ENCODE results near the gene MRPS27. TPM values are rescaled to one million over a fixed set of nuclear protein-coding genes. Genes with fewer than 3 reads are reported as not detected.

Gene MRPS27
- total and polyA plus RNA-seq, 2 experiments from 2014 or later = 36.4 to 58.5 TPM

DNA sequence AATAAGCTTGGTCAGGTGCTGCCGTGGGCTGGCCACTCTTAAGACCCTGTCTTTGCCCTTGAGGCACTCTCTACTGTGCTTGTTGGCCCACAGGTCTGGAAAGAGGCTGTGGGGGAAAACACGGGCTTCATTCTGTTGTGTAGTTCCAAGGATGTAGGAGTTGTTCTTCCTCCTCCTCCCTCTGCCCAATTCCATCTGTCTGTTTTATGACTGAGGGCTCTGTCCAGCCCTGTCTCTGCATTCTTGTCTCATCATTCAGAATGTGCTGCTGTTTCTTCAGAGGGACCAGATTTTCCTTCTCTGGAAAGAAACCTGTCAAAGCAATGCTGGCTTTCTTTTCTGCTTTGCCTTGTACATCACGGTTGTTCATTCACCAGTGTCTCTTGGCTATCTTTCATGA lies 128.6 kb downstream of the MRPS27 start:
- DNase-seq = peak; percentile 23
- H3K9me2 ChIP-seq (ENCODE audit: insufficient read depth) = no peaks in the 10 kb centered on the region
- in situ Hi-C loops (cut with MboI) = no loop called here
- H3K27ac ChIP-seq = no peak overlapping the region
- peaks cover 33% of the 10 kb centered on the region for H3F3A ChIP-seq (ENCODE audit: insufficient read depth)
- no peaks in the 10 kb centered on the region for H4K20me1 ChIP-seq (ENCODE audit: insufficient read depth)
- TF ChIP-seq EZH2phosphoT487 (IDR thresholded peaks at IDR 0.05; ENCODE audit: insufficient read depth, low read depth) = no peak
- TF ChIP-seq EZH2 (IDR thresholded peaks at IDR 0.05; ENCODE audit: insufficient read depth, poor library complexity, severe bottlenecking) = no peak
- H3K36me3 ChIP-seq (ENCODE audit: low read depth) = peaks cover 77% of the 10 kb centered on the region
- peaks cover 90% of the 10 kb centered on the region for H3K79me2 ChIP-seq (ENCODE audit: insufficient read depth)
- peaks cover 17% of the 10 kb centered on the region; the same call in 1 of the 2 replicates for H3K4me1 ChIP-seq (ENCODE audit: insufficient read depth)
- no peaks in the 10 kb centered on the region for H3K9me3 ChIP-seq (ENCODE audit: low read depth)
- whole genome bisulfite sequencing, 2 experiments (ENCODE audit: low coverage in 1 of 2, low lambda C conversion rate in 2 of 2, missing lambda C conversion rate in 2 of 2) = 37 to 40% methylated on average over 3 of the region's 3 CpGs
- no peak overlapping the region for H2AFZ ChIP-seq
- H3K27me3 ChIP-seq (replicated peaks; ENCODE audit: insufficient read depth) = no peaks in the 10 kb centered on the region
- no peak overlapping the region for H3K4me3 ChIP-seq
- H3K4me2 ChIP-seq (ENCODE audit: unreplicated experiment) = no peak overlapping the region
- H3K9ac ChIP-seq = no peak overlapping the region

DNA sequence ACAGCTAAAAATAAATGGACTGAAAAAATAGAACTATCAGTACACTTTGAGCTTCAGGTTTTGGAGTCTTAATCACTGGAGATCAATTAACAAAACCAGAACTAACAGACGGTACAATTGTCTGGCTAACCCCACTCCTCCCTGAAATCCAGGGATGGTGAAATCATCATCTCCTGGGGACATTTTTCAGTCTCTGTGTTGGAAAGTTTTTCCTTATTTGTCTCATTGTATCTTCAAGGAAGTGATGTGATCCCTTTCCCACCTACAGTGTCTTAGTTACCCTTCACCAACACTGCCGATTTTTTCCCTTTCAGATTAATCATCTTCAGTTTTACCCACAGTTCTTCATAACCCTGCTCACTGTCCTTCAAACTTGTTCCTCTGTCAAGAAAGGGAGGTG lies 130.9 kb downstream of the MRPS27 start:
- TF ChIP-seq EZH2 (IDR thresholded peaks at IDR 0.05; ENCODE audit: insufficient read depth, poor library complexity, severe bottlenecking) (no peak), EZH2phosphoT487 (IDR thresholded peaks at IDR 0.05; ENCODE audit: insufficient read depth, low read depth) (no peak)
- in situ Hi-C loops (cut with MboI) = no loop called here
- DNase-seq = no peak
- Histone ChIP-seq H2AFZ (no peak overlapping the region), H3K4me2 (ENCODE audit: unreplicated experiment) (no peak overlapping the region), H3K36me3 (ENCODE audit: low read depth) (peaks cover 73% of the 10 kb centered on the region), H4K20me1 (ENCODE audit: insufficient read depth) (no peaks in the 10 kb centered on the region), H3K4me1 (ENCODE audit: insufficient read depth) (peaks cover 24% of the 10 kb centered on the region), H3K27me3 (replicated peaks; ENCODE audit: insufficient read depth) (no peaks in the 10 kb centered on the region), H3K79me2 (ENCODE audit: insufficient read depth) (peaks cover 94% of the 10 kb centered on the region), H3K9me2 (ENCODE audit: insufficient read depth) (no peaks in the 10 kb centered on the region), H3K27ac (no peak overlapping the region), H3F3A (ENCODE audit: insufficient read depth) (peaks cover 33% of the 10 kb centered on the region), H3K9ac (no peak overlapping the region), H3K4me3 (no peak overlapping the region), H3K9me3 (ENCODE audit: low read depth) (no peaks in the 10 kb centered on the region)
- 80 to 89% methylated on average over 2 of the region's 2 CpGs for WGBS, 2 experiments (ENCODE audit: low coverage in 1 of 2, low lambda C conversion rate in 2 of 2, missing lambda C conversion rate in 2 of 2)

DNA sequence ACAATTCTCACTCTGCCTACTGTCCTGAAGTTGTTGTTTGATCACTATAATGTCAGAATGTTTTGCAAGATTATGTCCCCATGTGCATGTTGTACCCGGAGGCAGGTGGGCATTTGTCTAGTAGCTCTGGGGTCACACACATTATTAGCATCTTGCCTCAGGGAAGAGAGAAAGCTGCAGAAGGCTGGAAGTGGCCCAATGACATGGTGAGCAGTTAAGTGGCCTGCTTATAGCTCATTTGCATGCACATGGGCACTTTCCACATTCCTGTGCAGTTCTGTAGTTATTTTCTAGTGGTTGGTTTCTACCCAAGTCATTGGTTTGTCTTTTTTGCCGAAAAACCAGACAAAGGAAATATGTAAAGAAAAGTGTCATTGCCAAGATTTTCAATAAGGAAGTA lies 131.9 kb downstream of the MRPS27 start:
- Histone ChIP-seq H3F3A (ENCODE audit: insufficient read depth) (peaks cover 33% of the 10 kb centered on the region), H3K27ac (0 out of 2 replicates have a peak overlapping the region, but pooled peaks have one; percentile 12), H3K9me2 (ENCODE audit: insufficient read depth) (no peaks in the 10 kb centered on the region), H3K4me3 (no peak overlapping the region), H3K79me2 (ENCODE audit: insufficient read depth) (peaks cover 95% of the 10 kb centered on the region), H3K4me2 (ENCODE audit: unreplicated experiment) (no peak overlapping the region), H3K9me3 (ENCODE audit: low read depth) (no peaks in the 10 kb centered on the region), H3K9ac (no peak overlapping the region), H3K36me3 (ENCODE audit: low read depth) (peaks cover 70% of the 10 kb centered on the region), H4K20me1 (ENCODE audit: insufficient read depth) (no peaks in the 10 kb centered on the region), H2AFZ (no peak overlapping the region), H3K4me1 (ENCODE audit: insufficient read depth) (peaks cover 24% of the 10 kb centered on the region), H3K27me3 (replicated peaks; ENCODE audit: insufficient read depth) (no peaks in the 10 kb centered on the region)
- DNase-seq = no peak
- TF ChIP-seq EZH2 (IDR thresholded peaks at IDR 0.05; ENCODE audit: insufficient read depth, poor library complexity, severe bottlenecking) = no peak
- no peak for TF ChIP-seq EZH2phosphoT487 (IDR thresholded peaks at IDR 0.05; ENCODE audit: insufficient read depth, low read depth)
- in situ Hi-C loops (cut with MboI) = no loop called here
- 92 to 96% methylated on average over 2 of the region's 2 CpGs for WGBS, 2 experiments (ENCODE audit: low coverage in 1 of 2, low lambda C conversion rate in 2 of 2, missing lambda C conversion rate in 2 of 2)

DNA sequence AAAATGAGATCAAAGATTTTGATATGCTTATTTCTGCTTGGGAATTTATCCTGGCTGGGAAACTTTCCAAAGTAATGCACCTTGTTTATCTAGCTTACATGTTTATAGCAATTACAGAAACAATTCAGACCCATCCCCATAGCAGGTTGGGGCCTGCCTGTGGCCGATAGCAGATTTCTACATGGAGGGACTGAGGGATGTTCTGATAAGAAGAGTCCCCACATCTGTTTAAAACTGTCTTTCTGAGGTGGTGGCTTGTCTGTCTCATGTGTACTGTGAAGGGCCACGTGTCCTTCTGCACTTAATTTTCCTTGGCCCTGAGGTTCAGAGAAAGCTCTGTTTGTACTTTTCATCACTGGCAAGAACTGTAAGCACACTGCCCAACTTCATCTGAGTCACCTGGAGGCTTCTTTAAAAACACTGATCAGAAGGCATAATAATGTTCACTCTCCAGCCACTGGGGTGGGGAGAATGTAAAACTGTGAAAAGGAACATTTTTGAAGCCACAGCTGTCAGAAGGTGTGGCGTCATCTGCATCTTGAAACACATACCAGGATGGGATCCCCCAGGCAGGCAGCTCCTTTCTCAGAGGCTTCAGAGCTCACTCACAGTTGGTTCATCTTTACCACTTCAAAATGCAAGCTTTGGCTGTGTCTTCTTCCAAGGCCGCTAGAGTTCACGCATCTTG lies 132.5 kb downstream of the MRPS27 start:
- H3K27ac ChIP-seq = peak overlapping the region; percentile 12; the same call in 1 of the 2 replicates
- 73 to 76% methylated on average over 5 of the region's 5 CpGs for WGBS, 2 experiments (ENCODE audit: low coverage in 1 of 2, low lambda C conversion rate in 2 of 2, missing lambda C conversion rate in 2 of 2)
- 0 out of 2 replicates have a peak overlapping the region, but pooled peaks have one; percentile 15 for H3K9ac ChIP-seq
- H3K79me2 ChIP-seq (ENCODE audit: insufficient read depth) = peaks cover 95% of the 10 kb centered on the region
- H3K9me2 ChIP-seq (ENCODE audit: insufficient read depth) = no peaks in the 10 kb centered on the region
- H3K27me3 ChIP-seq (replicated peaks; ENCODE audit: insufficient read depth) = no peaks in the 10 kb centered on the region
- no peak overlapping the region for H3K4me2 ChIP-seq (ENCODE audit: unreplicated experiment)
- H4K20me1 ChIP-seq (ENCODE audit: insufficient read depth) = no peaks in the 10 kb centered on the region
- in situ Hi-C loops (cut with MboI) = no loop called here
- peaks cover 24% of the 10 kb centered on the region for H3K4me1 ChIP-seq (ENCODE audit: insufficient read depth)
- peaks cover 33% of the 10 kb centered on the region for H3F3A ChIP-seq (ENCODE audit: insufficient read depth)
- H2AFZ ChIP-seq = no peak overlapping the region
- peak; percentile 50 for DNase-seq
- H3K9me3 ChIP-seq (ENCODE audit: low read depth) = no peaks in the 10 kb centered on the region
- TF ChIP-seq EZH2phosphoT487 (IDR thresholded peaks at IDR 0.05; ENCODE audit: insufficient read depth, low read depth) (no peak), EZH2 (IDR thresholded peaks at IDR 0.05; ENCODE audit: insufficient read depth, poor library complexity, severe bottlenecking) (no peak)
- no peak overlapping the region for H3K4me3 ChIP-seq
- H3K36me3 ChIP-seq (ENCODE audit: low read depth) = peaks cover 70% of the 10 kb centered on the region

Data from GM23248 (cell line).